Uterus (tissue), 4 donors: ENCODE measurements around the gene SMAD4. TPM values are rescaled to one million over a fixed set of nuclear protein-coding genes. Genes with fewer than 3 reads are reported as not detected.
A peak's percentile ranks its signal among the peaks of the same experiment; 100 is the strongest.

Experiments used
- DNase-seq, 2 donors: peaks; one replicate each; pipeline ENCODE4 v3.0.0-alpha.2; 2019 to 2020
- H3K27ac ChIP-seq, 2 donors: fragments of 200-600 bp; sonication (generic); 1 replicate in 1 of 2; 2 replicates in 1 of 2; pipeline ENCODE4 v1.5.1; 2016 to 2018
- H3K27me3 ChIP-seq, 2 donors: fragments of 200-600 bp; sonication (generic); one replicate each; pipeline ENCODE4 v1.5.1; 2018 to 2019; ENCODE audit warnings: control low read depth in 1 of 2
- H3K36me3 ChIP-seq, 2 donors: fragments of 200-600 bp; sonication (generic); one replicate each; pipeline ENCODE4 v1.5.1; 2019; ENCODE audit warnings: control low read depth in 1 of 2
- H3K4me1 ChIP-seq, 2 donors: fragments of 200-600 bp; sonication (generic); one replicate each; pipeline ENCODE4 v1.5.1; 2018 to 2019; ENCODE audit warnings: control low read depth in 1 of 2
- H3K4me3 ChIP-seq, 2 donors: fragments of 200-600 bp; sonication (generic); 1 replicate in 1 of 2; 2 replicates in 1 of 2; pipeline ENCODE4 v1.5.1; 2018 to 2019; ENCODE audit warnings: mild to moderate bottlenecking in 1 of 2
- H3K9me3 ChIP-seq, 2 donors: fragments of 200-600 bp; sonication (generic); one replicate each; pipeline ENCODE4 v1.5.1; 2019; ENCODE audit warnings: control low read depth in 1 of 2
- CTCF ChIP-seq, 4 experiments: fragments of 200-600 bp in 2 of 4; fragments of 450-650 bp in 2 of 4; sonication (generic) in 2 of 4; IDR thresholded peaks; one replicate each; pipeline ENCODE4 v1.5.1; 2016 to 2019; ENCODE audit warnings: antibody characterized with exemption in 4 of 4, mild to moderate bottlenecking in 2 of 4, moderate library complexity in 1 of 4
- POLR2A ChIP-seq, 2 donors: fragments of 450-650 bp; IDR thresholded peaks; one replicate each; pipeline ENCODE4 v1.6.1; 2016; ENCODE audit warnings: antibody characterized with exemption in 2 of 2, mild to moderate bottlenecking in 1 of 2, moderate library complexity in 1 of 2
- intact Hi-C: fragments of 100-400 bp; cut with DNase I; formaldehyde crosslinking; loops from one replicate; pipeline ENCODE4 v1.15.1; 2023; ENCODE audit warnings: low total_unique reads
- total RNA-seq, 4 donors: library from RNA; depleted of rRNA in 3 of 4; stranded (reverse); fragments of >200 nt in 3 of 4; gene quantifications; one replicate each; pipeline versions ENCODE4 v1.1.0 to v1.2.4, GENCODE V29; 2014 to 2023
- donor health status: DM: yes; HTN: yes; CAD: no.

SMAD4 gene
- total RNA-seq, 4 donors from 2014 or later, result 104 to 198 (median 141) TPM

DNA sequence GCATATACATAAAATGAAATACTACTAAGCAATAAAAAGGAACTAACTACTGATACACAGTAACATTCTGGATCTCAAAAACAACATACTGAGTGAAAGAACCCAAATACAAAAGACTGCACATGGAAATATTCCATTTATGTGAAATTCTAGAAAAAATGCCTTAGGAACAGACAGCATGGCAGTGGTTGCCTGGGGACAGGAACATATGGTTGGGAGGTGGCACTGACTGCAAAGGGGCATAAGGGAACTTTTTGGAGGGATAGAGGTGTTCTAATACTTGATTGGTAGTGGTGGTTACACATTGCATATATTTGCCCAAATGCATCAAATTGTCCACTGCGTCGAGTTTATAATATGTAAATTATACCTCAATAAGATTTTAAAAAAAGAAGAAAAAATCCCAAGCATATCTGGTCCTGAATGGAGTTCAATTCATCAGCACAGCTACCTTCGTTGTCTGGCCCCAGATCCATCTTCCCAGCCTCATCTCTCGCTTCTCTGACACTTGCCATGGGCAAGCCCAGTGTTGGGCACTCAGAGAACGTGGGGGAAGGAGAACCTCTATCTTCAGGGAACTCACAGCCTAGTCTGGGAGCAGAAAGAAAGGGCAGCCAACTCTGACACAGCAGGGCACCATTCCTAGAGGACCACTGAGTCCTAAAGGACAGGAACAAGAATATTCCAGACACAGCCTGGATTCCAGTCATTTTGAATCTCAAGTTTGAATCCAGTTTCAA lies 8.6 kb upstream of the SMAD4 start:
- Histone ChIP-seq H3K27ac (no peak overlapping the region), H3K36me3 (no peaks in the 10 kb centered on the region), H3K27me3 (no peaks in the 10 kb centered on the region), H3K9me3 (no peaks in the 10 kb centered on the region), H3K4me1 (no peaks in the 10 kb centered on the region), H3K4me3 (no peak overlapping the region)
- intact Hi-C loops, result no loop called here
- no peak for DNase-seq
- TF ChIP-seq POLR2A (IDR thresholded peaks at IDR 0.05) (no peak), CTCF (IDR thresholded peaks at IDR 0.05) (no peak)

- peaks cover 0 to 6% of the 10 kb centered on the region in 2 donors for H3K4me1 ChIP-seq
- intact Hi-C loops, result no loop called here
- TF ChIP-seq POLR2A (IDR thresholded peaks at IDR 0.05) (no peak), CTCF (IDR thresholded peaks at IDR 0.05) (no peak)
- no peaks in the 10 kb centered on the region for H3K9me3 ChIP-seq
- H3K27ac ChIP-seq, result no peak overlapping the region
- H3K27me3 ChIP-seq, result no peaks in the 10 kb centered on the region
- no peaks in the 10 kb centered on the region for H3K36me3 ChIP-seq
- no peak for DNase-seq
- no peak overlapping the region for H3K4me3 ChIP-seq
Observed at GRCh38 chr18:51025512-51025911, 4.5 kb upstream of the SMAD4 start.

- DNase-seq, result no peak
- Histone ChIP-seq H3K9me3 (no peaks in the 10 kb centered on the region), H3K4me1 (peaks cover 0 to 6% of the 10 kb centered on the region in 2 donors), H3K36me3 (no peaks in the 10 kb centered on the region), H3K27me3 (no peaks in the 10 kb centered on the region), H3K4me3 (no peak overlapping the region), H3K27ac (no peak overlapping the region)
- TF ChIP-seq CTCF (IDR thresholded peaks at IDR 0.05) (no peak), POLR2A (IDR thresholded peaks at IDR 0.05) (no peak)
- intact Hi-C loops, result no loop called here
Observed at GRCh38 chr18:51028201-51028805, 1.7 kb upstream of the SMAD4 start.

- Histone ChIP-seq H3K36me3 (no peaks in the 10 kb centered on the region), H3K27me3 (no peaks in the 10 kb centered on the region), H3K9me3 (no peaks in the 10 kb centered on the region), H3K4me3 (peak overlapping the region; percentile 69 to 90), H3K4me1 (peaks cover 0 to 6% of the 10 kb centered on the region in 2 donors), H3K27ac (peak overlapping the region; percentile 99 to 100)
- intact Hi-C loops, result no loop called here
- no peak for DNase-seq
- TF ChIP-seq POLR2A (IDR thresholded peaks at IDR 0.05) (no peak), CTCF (IDR thresholded peaks at IDR 0.05) (no peak)
Observed at GRCh38 chr18:51029378-51029693, 677 bp upstream of the SMAD4 start.

DNA sequence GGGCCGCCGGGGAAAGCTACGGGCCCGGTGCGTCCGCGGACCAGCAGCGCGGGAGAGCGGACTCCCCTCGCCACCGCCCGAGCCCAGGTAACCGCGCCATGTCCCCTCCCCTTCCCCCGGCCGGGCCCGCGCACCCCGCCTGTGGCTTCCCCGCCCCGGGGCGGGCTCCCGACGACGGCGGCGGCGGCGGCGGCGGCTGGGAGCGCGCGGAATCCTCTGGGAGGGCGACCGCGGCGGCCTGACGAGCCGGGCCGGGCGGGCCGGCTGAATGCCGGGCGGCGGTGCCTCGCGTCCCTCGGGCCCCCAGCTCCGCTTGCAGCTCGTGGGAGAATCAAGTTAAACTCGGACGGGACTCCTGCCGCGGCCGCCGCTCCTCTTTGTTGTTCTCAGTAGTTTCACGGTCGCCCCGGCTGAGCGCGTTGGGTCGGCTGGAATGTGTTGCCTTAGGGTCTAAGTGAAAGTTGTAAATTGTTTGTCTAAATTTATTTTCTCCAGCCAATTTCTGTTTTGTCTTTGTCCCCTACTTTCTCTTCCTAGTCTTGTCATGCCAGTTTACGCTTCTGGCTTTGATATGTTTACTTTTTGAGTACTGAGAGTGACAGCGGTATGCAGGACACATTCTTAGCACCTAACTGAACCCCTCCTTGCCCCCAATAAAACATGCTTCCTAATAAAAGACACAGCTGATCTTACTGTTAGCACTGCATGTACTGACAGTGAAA lies 685 bp downstream of the SMAD4 start:
- peak overlapping the region; percentile 99 to 100 for H3K27ac ChIP-seq
- H3K9me3 ChIP-seq, result no peaks in the 10 kb centered on the region
- no peaks in the 10 kb centered on the region for H3K27me3 ChIP-seq
- intact Hi-C loops, result loop anchor here (5.0 kb wide), 2 partner anchors 42 to 167 kb away; partner anchors contain the start of gene MEX3C
- peaks cover 10 to 13% of the 10 kb centered on the region in 2 donors for H3K4me1 ChIP-seq
- no peak for TF ChIP-seq CTCF (IDR thresholded peaks at IDR 0.05)
- no peak for TF ChIP-seq POLR2A (IDR thresholded peaks at IDR 0.05)
- H3K4me3 ChIP-seq, result peak overlapping the region; percentile 69 to 90
- H3K36me3 ChIP-seq, result no peaks in the 10 kb centered on the region
- DNase-seq, result peak; percentile 67 to 74
